GM21717 (cell line): ENCODE data around the gene CYP2D6.
"Not testable (repeated sequence)": the region's sequence is repeated elsewhere in the genome, so short reads cannot be mapped to it uniquely, and the experiment has no call there.

Source experiments
- ATAC-seq: cut with Tn5 transposase; IDR thresholded peaks from one replicate; pipeline ENCODE4 v1.9.1; 2021; ENCODE audit warnings: mild to moderate bottlenecking, moderate library complexity; ENCODE audit not compliant: unreplicated experiment

Gene CYP2D6

GRCh38 chr22:42158456-42159132 lies 28.0 kb upstream of the CYP2D6 start:
- ATAC-seq: no peak

- no peak for ATAC-seq
Observed at GRCh38 chr22:42156598-42156997, 26.0 kb upstream of the CYP2D6 start.

- no peak for ATAC-seq
Observed at GRCh38 chr22:42156121-42156520, 25.5 kb upstream of the CYP2D6 start.

- ATAC-seq: no peak
Observed at GRCh38 chr22:42155053-42155543, 24.5 kb upstream of the CYP2D6 start.

GRCh38 chr22:42154293-42155052 lies 23.9 kb upstream of the CYP2D6 start:
- no peak for ATAC-seq

GRCh38 chr22:42152661-42153270 lies 22.2 kb upstream of the CYP2D6 start:
- ATAC-seq: no peak

- no peak for ATAC-seq
Observed at GRCh38 chr22:42151924-42152635, 21.5 kb upstream of the CYP2D6 start.

- no peak for ATAC-seq
Observed at GRCh38 chr22:42150727-42151590, 20.3 kb upstream of the CYP2D6 start.

- ATAC-seq: not testable (repeated sequence)
Observed at GRCh38 chr22:42149798-42150197, 19.2 kb upstream of the CYP2D6 start.

- no peak for ATAC-seq
Observed at GRCh38 chr22:42145175-42145574, 14.6 kb upstream of the CYP2D6 start.

GRCh38 chr22:42143859-42144822 lies 13.5 kb upstream of the CYP2D6 start:
- not testable (repeated sequence) for ATAC-seq

- no peak for ATAC-seq
Observed at GRCh38 chr22:42142771-42143461, 12.3 kb upstream of the CYP2D6 start.

- ATAC-seq: not testable (repeated sequence)
Observed at GRCh38 chr22:42141307-42142057, 10.9 kb upstream of the CYP2D6 start.

- not testable (repeated sequence) for ATAC-seq
Observed at GRCh38 chr22:42140153-42140552, 9.5 kb upstream of the CYP2D6 start.

GRCh38 chr22:42139508-42139907 lies 8.9 kb upstream of the CYP2D6 start:
- ATAC-seq: not testable (repeated sequence)

GRCh38 chr22:42138972-42139371 lies 8.4 kb upstream of the CYP2D6 start:
- no peak for ATAC-seq

- ATAC-seq: no peak
Observed at GRCh38 chr22:42138122-42138770, 7.6 kb upstream of the CYP2D6 start.
